ENCODE results near the gene CWC27.
"Not testable (repeated sequence)": the region's sequence is repeated elsewhere in the genome, so short reads cannot be mapped to it uniquely, and the experiment has no call there.

The CWC27 gene

DNA sequence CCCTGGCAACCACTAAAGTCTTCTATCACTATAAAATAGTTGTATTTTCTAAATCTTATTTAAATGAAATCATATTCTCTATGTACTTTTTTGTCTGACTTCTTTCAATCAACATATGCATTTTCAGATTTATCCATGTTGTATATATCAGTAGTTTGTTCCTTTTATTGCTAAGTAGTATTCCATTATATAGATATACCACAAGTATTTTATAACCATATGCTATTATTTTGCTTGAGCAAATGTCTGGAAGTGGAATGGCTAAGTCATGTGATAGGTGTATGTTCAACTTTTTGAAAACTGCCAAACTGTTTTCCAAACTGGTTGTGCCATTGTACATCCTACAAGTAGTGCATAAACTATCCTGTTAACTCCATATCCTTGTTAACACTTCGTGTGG, 131.1 kb downstream of the CWC27 start:
- TF ChIP-seq, protein P1, sequence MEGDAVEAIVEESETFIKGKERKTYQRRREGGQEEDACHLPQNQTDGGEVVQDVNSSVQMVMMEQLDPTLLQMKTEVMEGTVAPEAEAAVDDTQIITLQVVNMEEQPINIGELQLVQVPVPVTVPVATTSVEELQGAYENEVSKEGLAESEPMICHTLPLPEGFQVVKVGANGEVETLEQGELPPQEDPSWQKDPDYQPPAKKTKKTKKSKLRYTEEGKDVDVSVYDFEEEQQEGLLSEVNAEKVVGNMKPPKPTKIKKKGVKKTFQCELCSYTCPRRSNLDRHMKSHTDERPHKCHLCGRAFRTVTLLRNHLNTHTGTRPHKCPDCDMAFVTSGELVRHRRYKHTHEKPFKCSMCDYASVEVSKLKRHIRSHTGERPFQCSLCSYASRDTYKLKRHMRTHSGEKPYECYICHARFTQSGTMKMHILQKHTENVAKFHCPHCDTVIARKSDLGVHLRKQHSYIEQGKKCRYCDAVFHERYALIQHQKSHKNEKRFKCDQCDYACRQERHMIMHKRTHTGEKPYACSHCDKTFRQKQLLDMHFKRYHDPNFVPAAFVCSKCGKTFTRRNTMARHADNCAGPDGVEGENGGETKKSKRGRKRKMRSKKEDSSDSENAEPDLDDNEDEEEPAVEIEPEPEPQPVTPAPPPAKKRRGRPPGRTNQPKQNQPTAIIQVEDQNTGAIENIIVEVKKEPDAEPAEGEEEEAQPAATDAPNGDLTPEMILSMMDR (IDR thresholded peaks at IDR 0.05; ENCODE audit: extremely low read depth, missing control alignments), result no peak
- no peak for DNase-seq (ENCODE audit: low spot score)

DNA sequence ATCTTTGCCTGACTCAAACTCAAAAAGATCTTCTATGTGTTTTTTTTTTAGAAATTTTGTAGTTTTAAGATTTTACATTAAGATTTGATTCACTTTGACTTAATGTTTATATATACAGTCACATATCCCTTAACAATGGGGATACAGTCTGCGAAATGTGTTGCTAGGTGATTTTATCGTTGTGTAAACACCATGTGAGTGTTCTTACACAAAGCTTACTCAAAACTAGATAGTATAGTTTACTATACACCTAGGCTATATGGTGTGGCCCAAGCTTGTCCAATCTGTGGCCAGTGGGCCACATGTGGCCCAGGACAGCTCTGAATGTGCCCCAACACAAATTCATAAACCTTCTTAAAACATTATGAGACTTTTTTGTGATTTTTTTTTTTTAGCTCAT, 131.9 kb downstream of the CWC27 start:
- TF ChIP-seq, protein P1 (IDR thresholded peaks at IDR 0.05; ENCODE audit: extremely low read depth, missing control alignments), result no peak
- DNase-seq (ENCODE audit: low spot score), result no peak

DNA sequence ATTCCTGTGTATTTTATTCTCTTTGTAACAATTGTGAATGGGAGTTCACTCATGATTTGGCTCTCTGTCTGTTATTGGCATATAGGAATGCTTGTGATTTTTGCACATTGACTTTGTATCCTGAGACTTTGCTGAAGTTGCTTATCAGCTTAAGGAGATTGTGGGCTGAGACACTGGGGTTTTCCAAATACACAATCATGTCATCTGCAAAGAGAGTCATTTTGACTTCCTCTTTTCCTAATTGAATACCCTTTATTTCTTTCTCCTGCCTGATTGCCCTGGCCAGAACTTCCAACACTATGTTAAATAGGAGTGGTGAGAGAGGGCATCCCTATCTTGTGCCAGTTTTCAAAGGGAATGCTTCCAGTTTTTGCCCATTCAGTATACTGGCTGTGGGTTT, 138.7 kb downstream of the CWC27 start:
- DNase-seq (ENCODE audit: low spot score), result not testable (repeated sequence)

DNA sequence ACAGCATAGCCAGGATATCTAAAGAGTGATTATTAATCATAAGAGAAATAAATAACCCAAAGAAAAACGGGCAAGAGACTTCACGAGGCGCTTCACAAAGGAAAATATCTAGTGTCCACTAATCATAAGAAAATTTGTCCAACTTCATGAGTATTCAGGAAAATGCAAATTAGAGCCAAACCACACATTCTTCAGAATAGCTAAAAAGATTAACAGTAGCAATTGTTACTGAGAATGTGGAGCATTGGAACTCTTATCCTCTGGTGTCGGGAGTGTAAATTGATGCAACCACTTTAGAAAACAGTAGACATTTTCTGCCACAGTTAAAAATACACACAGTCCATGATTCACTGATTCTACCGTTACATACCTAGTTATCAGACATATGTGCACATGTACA, 145.7 kb downstream of the CWC27 start:
- TF ChIP-seq, protein P1 (IDR thresholded peaks at IDR 0.05; ENCODE audit: extremely low read depth, missing control alignments), result no peak
- DNase-seq (ENCODE audit: low spot score), result no peak

DNA sequence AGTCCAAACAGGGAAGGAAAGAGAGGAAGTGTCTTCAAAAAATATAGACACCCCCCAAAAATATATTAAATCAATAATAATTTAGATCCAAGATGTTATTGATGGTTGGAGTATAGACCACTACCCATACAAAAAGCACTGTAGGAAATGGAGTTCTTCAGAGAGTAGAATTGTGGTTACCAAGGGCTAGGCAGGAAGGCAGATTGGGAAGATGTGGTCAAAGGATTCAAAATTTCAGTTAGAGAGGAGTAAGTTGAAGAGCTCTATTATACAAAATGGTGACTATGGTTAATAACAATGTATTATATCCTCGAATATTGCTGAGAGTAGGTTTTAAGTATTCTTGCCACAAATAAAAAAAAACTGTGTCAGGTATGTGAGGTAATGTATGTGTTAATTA, 149.4 kb downstream of the CWC27 start:
- TF ChIP-seq, protein P1 (IDR thresholded peaks at IDR 0.05; ENCODE audit: extremely low read depth, missing control alignments), result no peak
- no peak for DNase-seq (ENCODE audit: low spot score)

DNA sequence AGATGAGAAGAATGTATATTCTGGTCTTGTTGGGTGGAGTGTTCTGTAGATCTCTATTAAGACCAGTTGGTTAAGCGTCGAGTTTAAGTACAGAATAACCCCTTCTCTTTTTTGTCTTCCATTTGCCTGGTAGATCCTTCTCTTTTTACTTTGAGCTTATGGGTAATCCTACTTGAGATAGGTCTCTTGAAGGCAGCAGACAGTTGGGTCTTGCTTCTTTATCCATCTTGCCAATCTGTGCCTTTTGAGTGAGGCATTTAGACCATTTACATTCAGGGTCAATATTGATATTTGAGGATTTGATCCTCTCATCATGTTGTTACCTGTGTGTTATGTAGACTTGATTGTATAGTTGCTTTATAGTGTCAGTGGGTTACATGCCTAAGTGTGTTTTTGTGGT, 152.7 kb downstream of the CWC27 start:
- TF ChIP-seq, protein P1 (IDR thresholded peaks at IDR 0.05; ENCODE audit: extremely low read depth, missing control alignments), result no peak
- DNase-seq (ENCODE audit: low spot score), result no peak

DNA sequence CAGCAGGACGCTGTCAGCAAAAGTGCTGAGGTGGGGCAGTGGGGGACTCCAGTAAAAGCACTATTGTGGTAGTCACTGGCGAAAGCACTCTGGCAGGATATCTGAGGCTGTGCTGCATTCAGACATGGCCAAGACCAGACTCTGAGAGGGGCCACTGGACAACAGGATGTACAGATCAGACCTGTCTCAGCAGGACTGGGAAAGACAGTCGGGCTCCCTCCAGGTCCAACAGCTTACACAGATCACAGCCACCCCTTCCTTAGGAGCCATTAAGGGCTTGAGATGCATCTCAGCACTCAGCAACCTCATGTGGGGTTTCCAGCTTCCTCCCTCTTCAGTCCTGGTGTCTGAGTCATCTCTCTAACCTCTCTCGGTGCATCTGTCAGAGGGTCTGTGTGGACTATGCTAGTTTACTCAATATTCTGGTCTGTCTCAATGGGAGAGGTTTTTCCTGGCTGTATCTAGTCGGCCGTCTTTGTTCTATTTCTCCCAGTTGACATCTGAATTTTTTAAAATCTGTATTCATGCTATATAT, 154.5 kb downstream of the CWC27 start:
- no peak for DNase-seq (ENCODE audit: low spot score)
- TF ChIP-seq, protein P1 (IDR thresholded peaks at IDR 0.05; ENCODE audit: extremely low read depth, missing control alignments), result no peak

DNA sequence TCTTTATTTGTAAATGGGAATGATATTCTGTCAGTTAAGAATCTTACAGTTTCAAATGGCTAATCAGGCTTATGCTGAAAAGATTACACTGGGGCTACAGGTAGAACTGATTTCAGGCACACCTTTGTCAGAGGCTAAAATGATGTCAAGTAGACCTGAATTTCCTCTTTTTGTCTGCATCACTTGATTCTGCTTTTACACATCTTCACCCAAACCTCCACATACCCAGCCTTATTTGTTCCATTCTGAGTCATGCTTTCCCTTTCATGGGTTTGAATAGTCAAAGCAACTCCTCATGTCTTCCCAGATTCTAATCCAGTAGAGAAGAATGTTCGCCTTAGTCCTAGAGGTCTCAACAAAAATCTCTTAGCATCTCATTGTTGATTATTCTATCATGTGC, 156.4 kb downstream of the CWC27 start:
- TF ChIP-seq, protein P1 (IDR thresholded peaks at IDR 0.05; ENCODE audit: extremely low read depth, missing control alignments), result no peak

More for the DNA sequence above, 156.4 kb downstream of the CWC27 start:
- no peak for DNase-seq (ENCODE audit: low spot score)

Data from GM20000 (cell line).